Measurements from ENCODE around the gene MUC5B. TPM values are rescaled to one million over a fixed set of nuclear protein-coding genes. Genes with fewer than 3 reads are reported as not detected.

The MUC5B gene
- total RNA-seq, 1 donor from 2014 or later: 0.25 TPM

DNA sequence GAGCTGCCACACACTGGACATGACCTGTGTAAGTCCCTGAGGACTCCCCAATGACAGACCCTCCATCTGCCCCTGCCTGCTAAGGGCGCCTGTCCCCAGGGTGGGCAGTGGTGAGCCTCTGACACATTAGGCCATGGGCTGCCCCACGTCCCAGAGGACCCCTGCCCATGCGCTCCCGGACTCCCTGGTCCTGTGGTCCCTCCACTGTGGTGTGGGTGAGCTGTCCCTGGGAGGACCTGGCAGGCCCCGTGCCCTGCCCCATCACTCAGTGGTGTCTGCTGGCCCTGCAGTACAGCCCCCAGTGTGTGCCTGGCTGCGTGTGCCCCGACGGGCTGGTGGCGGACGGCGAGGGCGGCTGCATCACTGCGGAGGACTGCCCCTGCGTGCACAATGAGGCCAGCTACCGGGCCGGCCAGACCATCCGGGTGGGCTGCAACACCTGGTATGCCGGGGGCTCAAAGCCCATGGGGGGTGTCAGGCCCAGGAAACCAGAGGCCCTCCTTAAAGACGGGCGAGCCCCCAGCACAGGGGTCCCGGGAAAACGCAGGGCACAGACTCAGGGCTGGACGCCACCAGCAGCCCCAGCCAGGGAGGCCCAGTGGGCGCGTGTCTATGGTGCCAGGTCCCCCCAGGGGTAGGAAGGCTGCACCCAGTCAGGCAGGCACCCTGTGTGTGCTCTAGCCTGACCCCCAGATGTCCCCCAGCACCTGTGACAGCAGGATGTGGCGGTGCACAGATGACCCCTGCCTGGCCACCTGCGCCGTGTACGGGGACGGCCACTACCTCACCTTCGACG lies 46.4 kb upstream of the MUC5B start:
- Histone ChIP-seq H3K27me3 (no peaks in the 10 kb centered on the region), H3K4me3 (no peak overlapping the region), H3K27ac (no peak overlapping the region), H3K9me3 (no peaks in the 10 kb centered on the region), H3K4me1 (no peaks in the 10 kb centered on the region), H3K36me3 (no peaks in the 10 kb centered on the region)
- intact Hi-C loops (cut with DNase I): no loop called here
- TF ChIP-seq POLR2AphosphoS5 (IDR thresholded peaks at IDR 0.05; ENCODE audit: insufficient read depth in 1 of 2, low read depth in 1 of 2) (no peak), CTCF (IDR thresholded peaks at IDR 0.05) (no peak), POLR2A (IDR thresholded peaks at IDR 0.05) (no peak)
- DNase-seq (ENCODE audit: extremely low spot score in 2 of 2): no peak

- intact Hi-C loops (cut with DNase I): no loop called here
- no peaks in the 10 kb centered on the region for H3K36me3 ChIP-seq
- H3K4me1 ChIP-seq: no peaks in the 10 kb centered on the region
- no peak overlapping the region for H3K4me3 ChIP-seq
- H3K9me3 ChIP-seq: no peaks in the 10 kb centered on the region
- TF ChIP-seq CTCF (IDR thresholded peaks at IDR 0.05) (no peak), POLR2A (IDR thresholded peaks at IDR 0.05) (no peak), POLR2AphosphoS5 (IDR thresholded peaks at IDR 0.05; ENCODE audit: insufficient read depth in 1 of 2, low read depth in 1 of 2) (no peak)
- H3K27me3 ChIP-seq: no peaks in the 10 kb centered on the region
- DNase-seq (ENCODE audit: extremely low spot score in 2 of 2): no peak
- H3K27ac ChIP-seq: no peak overlapping the region
Observed at GRCh38 chr11:1177020-1177770, 45.7 kb upstream of the MUC5B start.

DNA sequence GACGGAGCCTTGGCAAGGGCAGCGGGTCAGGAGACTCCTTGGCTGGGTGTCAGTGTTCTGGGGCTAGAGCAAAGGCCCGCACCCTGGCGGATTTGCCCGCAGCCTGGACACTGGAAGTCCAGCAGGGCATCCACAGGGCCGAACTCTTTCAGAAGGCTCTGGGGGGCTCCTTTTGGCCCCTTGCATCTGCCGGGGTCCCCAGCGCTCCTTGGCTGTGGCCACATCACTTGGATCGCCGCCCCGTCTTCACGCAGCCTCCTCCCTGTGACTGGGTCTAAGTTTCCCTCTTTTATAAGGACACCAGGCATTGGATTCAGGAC lies 45.1 kb upstream of the MUC5B start:
- TF ChIP-seq POLR2AphosphoS5 (IDR thresholded peaks at IDR 0.05; ENCODE audit: insufficient read depth in 1 of 2, low read depth in 1 of 2): no peak
- no peak for TF ChIP-seq CTCF (IDR thresholded peaks at IDR 0.05)
- TF ChIP-seq POLR2A (IDR thresholded peaks at IDR 0.05): no peak
- DNase-seq (ENCODE audit: extremely low spot score in 2 of 2): no peak
- no peaks in the 10 kb centered on the region for H3K4me1 ChIP-seq
- intact Hi-C loops (cut with DNase I): no loop called here
- no peaks in the 10 kb centered on the region for H3K27me3 ChIP-seq
- H3K27ac ChIP-seq: no peak overlapping the region
- H3K4me3 ChIP-seq: no peak overlapping the region
- H3K9me3 ChIP-seq: no peaks in the 10 kb centered on the region
- no peaks in the 10 kb centered on the region for H3K36me3 ChIP-seq

- Histone ChIP-seq H3K36me3 (no peaks in the 10 kb centered on the region), H3K4me1 (no peaks in the 10 kb centered on the region), H3K27ac (no peak overlapping the region), H3K27me3 (no peaks in the 10 kb centered on the region), H3K9me3 (no peaks in the 10 kb centered on the region), H3K4me3 (no peak overlapping the region)
- TF ChIP-seq POLR2AphosphoS5 (IDR thresholded peaks at IDR 0.05; ENCODE audit: insufficient read depth in 1 of 2, low read depth in 1 of 2): no peak
- no peak for TF ChIP-seq CTCF (IDR thresholded peaks at IDR 0.05)
- no peak for TF ChIP-seq POLR2A (IDR thresholded peaks at IDR 0.05)
- intact Hi-C loops (cut with DNase I): no loop called here
- no peak for DNase-seq (ENCODE audit: extremely low spot score in 2 of 2)
Observed at GRCh38 chr11:1178201-1178885, 44.5 kb upstream of the MUC5B start.

Data from vagina (tissue), 2 donors.